Measurements from ENCODE around the gene GALNT3.

GALNT3 gene

DNA sequence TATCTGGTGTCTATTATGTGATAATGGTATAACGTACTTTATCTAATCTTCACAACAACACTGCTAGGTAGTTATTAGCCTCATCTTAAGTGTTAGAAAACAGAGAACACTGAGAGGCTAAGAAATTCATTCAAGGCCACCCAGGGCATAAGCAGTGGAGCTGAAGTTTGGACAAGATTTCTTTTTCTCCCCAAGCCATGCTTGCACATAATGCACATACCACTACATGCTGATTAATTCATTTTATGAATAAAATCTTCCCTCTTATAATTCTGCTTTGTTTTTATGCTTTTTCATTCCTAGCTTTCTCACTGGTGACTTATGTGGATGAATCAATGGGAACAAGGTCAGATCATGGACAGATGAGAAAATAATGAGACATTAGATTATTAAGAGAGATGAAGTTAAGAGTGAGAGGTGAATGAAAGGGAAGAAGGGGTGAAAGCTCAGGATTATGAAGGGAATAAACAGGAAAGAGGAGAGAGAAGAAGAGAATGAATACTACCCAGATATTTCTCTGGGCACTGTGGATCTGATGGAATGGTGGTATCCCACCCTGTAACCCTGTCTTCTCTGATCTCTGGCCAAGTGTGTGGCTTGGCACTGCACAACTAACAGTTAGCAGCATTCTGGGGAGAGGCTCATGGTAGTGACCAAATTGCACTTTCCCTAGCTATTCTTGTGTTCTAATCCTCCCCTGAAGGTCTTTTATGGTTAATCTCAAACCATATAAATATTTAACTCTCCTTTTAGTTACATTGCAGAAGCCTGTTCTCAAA lies 17.7 kb upstream of the GALNT3 start:
- no peaks in the 10 kb centered on the region for H3K27me3 Mint-ChIP-seq
- H3K9me3 Mint-ChIP-seq (ENCODE audit: low read depth): no peaks in the 10 kb centered on the region
- no peaks in the 10 kb centered on the region for H3K4me1 Mint-ChIP-seq (ENCODE audit: low read depth)
- no peak overlapping the region for H3K27ac Mint-ChIP-seq
- no peak overlapping the region for H3K4me3 Mint-ChIP-seq
- H3K36me3 Mint-ChIP-seq: peaks cover 12% of the 10 kb centered on the region

DNA sequence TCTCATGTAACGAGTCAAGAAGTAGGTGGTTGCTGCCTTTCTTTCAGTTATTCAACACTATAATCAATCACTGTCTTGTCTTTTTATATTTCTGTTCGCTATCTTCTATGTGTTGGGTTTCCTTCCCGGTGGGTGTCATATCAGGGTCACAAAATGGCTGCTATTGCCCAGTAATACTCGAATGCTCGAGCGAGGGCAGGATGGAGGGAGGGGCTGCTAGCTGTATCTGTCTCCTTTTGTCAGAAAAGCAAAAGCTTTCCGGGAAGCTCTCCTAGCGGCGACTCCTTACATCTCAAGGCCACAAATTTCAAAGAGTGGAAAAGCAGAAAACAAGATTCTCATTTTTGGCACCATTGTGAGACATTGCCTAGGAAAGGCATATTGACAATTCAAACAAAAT lies 16.4 kb upstream of the GALNT3 start:
- Mint-ChIP-seq H3K27ac (no peak overlapping the region), H3K36me3 (peaks cover 7% of the 10 kb centered on the region), H3K9me3 (ENCODE audit: low read depth) (no peaks in the 10 kb centered on the region), H3K27me3 (no peaks in the 10 kb centered on the region), H3K4me1 (ENCODE audit: low read depth) (no peaks in the 10 kb centered on the region), H3K4me3 (no peak overlapping the region)

DNA sequence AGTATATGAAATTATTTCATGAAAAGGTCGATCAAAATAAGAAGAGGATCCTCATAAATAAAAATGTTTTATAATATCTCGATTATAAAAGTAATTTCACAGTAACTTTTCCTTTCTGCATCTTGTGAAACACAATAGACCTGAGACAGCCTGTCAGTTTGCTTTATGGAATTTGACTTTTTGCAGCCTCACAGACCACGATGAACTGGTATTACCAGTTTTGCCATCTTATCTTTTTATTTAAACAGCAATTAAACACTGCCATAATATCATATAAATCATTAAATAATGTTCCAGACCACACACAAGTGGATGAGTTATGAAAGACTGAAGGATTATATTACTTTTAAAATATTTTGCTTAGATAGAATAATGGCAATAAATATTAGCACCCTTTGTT lies 10.7 kb upstream of the GALNT3 start:
- H3K27ac Mint-ChIP-seq: no peak overlapping the region
- H3K4me1 Mint-ChIP-seq (ENCODE audit: low read depth): no peaks in the 10 kb centered on the region
- H3K4me3 Mint-ChIP-seq: no peak overlapping the region
- H3K27me3 Mint-ChIP-seq: peaks cover 4% of the 10 kb centered on the region
- no peaks in the 10 kb centered on the region for H3K9me3 Mint-ChIP-seq (ENCODE audit: low read depth)
- peaks cover 11% of the 10 kb centered on the region for H3K36me3 Mint-ChIP-seq

DNA sequence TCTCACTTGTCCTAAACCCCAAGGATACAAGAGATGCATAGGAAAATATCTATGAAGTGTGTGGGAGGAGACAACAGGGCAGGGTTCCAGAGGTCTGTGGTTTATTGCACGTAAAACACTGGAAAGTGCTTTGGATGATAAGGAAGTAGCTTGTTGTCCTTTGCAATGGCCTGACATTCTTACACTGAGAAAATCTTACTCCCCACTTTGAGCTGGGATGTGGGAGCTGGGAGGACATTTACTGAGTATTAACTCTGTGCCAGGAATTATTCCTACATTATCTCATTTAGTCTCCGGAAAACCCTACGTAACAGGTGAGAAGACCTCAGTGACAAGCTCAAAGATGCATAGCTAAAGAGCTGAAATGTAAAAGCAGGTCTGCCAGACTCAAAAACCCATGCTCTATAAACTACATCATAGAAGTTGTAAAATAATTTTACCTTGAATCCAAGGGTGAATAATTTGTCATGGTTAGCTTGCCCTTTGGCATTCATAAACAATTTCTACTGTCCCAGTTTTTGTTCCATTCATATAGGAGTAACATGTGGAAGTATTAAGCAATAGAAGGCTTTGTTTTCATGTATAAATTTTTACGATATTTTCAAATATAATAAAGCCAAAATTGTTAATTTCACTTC lies 9.2 kb upstream of the GALNT3 start:
- no peak overlapping the region for H3K27ac Mint-ChIP-seq
- H3K4me3 Mint-ChIP-seq: no peak overlapping the region
- peaks cover 11% of the 10 kb centered on the region for H3K36me3 Mint-ChIP-seq
- no peaks in the 10 kb centered on the region for H3K4me1 Mint-ChIP-seq (ENCODE audit: low read depth)
- H3K9me3 Mint-ChIP-seq (ENCODE audit: low read depth): no peaks in the 10 kb centered on the region
- peaks cover 6% of the 10 kb centered on the region for H3K27me3 Mint-ChIP-seq

DNA sequence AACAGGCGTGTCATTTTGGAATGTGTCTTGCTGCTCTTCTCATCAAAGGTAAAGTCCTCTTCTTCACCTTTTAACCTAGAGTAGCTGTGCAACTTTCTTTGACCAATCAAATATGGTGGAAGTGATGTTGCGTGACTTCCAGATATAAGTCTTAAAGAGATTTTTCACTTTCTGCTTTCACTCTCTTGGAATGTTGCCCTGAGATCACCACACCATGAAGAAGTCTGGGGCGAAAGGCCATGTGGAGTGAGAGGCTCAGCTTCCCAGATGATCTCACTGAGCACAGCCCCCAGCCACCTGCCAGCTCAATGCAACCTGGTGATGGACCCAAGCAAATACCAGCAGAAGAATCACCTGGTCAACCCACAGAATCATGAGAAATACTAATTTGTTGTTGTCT lies 7.1 kb upstream of the GALNT3 start:
- H3K4me1 Mint-ChIP-seq (ENCODE audit: low read depth): no peaks in the 10 kb centered on the region
- H3K27ac Mint-ChIP-seq: no peak overlapping the region
- peaks cover 12% of the 10 kb centered on the region for H3K27me3 Mint-ChIP-seq
- H3K9me3 Mint-ChIP-seq (ENCODE audit: low read depth): no peaks in the 10 kb centered on the region
- peaks cover 7% of the 10 kb centered on the region for H3K36me3 Mint-ChIP-seq
- H3K4me3 Mint-ChIP-seq: no peak overlapping the region

DNA sequence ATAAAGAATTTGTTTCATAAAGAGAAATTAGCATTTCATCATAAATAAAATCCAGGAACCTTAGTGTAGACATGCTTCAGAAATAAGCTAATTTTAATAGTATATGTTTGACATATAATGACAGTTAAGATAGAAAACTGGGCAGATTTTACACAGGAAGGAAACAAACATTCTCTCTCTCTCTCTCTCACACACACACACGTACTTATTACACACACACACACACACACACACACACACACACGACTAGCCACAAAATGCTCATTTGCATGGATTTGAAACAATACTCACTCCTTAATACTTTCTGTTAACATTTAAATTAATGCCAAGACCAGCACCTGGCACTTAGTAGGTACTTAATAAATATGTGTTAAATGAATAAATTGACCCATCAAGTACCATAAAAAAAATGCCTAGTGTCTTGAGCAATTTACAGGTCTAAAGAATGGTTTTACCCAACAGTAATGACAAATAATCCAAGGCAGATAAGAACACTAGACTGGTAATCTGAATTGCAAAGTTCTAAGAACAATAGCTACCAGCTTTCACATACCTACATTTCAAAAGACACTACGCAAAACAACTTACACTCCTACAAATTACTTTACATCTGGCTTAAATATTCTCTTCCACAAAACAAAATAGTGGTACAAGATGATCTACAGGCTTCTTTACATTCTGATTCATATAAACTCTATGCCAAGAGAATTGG lies 2.9 kb upstream of the GALNT3 start:
- H3K4me1 Mint-ChIP-seq (ENCODE audit: low read depth): peaks cover 17% of the 10 kb centered on the region
- peaks cover 7% of the 10 kb centered on the region for H3K36me3 Mint-ChIP-seq
- H3K27me3 Mint-ChIP-seq: peaks cover 24% of the 10 kb centered on the region
- no peak overlapping the region for H3K27ac Mint-ChIP-seq
- no peak overlapping the region for H3K4me3 Mint-ChIP-seq
- H3K9me3 Mint-ChIP-seq (ENCODE audit: low read depth): no peaks in the 10 kb centered on the region

DNA sequence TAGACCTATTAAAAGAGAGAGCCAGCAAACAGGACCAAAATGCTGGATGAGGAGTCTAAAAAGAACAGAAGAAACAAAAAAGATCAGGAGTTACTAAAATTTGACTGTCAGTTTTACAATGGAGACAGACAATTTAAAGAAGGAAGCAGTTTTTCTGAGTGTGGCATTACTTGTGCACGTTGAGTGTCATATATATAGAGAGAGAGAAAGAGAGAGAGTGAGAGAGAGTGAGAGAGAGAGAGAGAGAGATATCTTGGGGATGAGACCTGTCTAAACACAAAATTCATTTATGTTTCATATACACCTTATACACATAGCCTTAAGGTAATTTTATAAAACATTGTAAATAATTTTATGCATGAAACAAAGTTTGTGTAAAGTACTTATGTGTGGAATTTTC lies 2.1 kb upstream of the GALNT3 start:
- H3K9me3 Mint-ChIP-seq (ENCODE audit: low read depth): no peaks in the 10 kb centered on the region
- peaks cover 29% of the 10 kb centered on the region for H3K27me3 Mint-ChIP-seq
- H3K4me1 Mint-ChIP-seq (ENCODE audit: low read depth): peaks cover 17% of the 10 kb centered on the region
- H3K27ac Mint-ChIP-seq: no peak overlapping the region
- peaks cover 5% of the 10 kb centered on the region for H3K36me3 Mint-ChIP-seq
- H3K4me3 Mint-ChIP-seq: no peak overlapping the region

DNA sequence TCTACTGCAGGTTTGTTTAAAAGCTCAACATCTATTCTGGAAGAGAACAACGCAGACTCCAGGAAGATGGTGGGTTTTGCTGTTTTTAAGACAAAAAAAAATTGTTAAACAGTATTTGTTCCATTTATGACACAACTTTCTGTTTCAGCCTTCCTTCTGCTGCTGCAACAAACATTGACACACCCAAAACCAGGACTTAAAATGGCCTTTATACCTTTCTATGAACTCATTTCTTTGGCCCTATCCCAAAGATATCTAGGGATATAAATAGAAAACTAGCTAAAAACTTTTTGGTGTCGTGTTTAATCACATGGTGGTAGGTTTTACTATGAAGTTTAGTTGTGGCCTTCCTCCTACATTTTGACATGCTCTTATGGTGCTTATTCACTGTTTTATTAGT lies 964 bp upstream of the GALNT3 start:
- peak overlapping the region; percentile 58 for H3K4me3 Mint-ChIP-seq
- H3K36me3 Mint-ChIP-seq: peaks cover 4% of the 10 kb centered on the region
- peaks cover 17% of the 10 kb centered on the region for H3K4me1 Mint-ChIP-seq (ENCODE audit: low read depth)
- peaks cover 28% of the 10 kb centered on the region for H3K27me3 Mint-ChIP-seq
- H3K27ac Mint-ChIP-seq: peak overlapping the region; percentile 36
- no peaks in the 10 kb centered on the region for H3K9me3 Mint-ChIP-seq (ENCODE audit: low read depth)

DNA sequence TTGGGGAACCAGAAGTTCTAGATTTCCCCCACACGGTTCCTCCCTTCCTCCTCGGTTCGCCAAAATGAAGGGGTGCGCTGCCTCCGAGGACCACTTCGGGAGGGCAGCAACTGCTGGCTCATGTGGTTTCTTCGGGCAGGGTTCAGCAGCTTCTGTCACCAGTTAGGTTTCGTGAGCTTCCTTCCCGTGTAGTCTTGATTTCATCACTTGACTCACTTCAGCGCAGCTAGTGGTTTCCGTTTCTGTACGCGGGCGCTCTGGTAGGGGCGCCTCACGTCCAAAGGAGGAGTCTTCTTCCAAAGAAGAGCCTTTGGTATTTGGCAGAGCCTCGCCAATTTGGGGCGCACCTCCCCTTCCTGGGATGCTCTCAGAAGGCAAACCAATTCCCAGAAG lies 485 bp upstream of the GALNT3 start:
- H3K9me3 Mint-ChIP-seq (ENCODE audit: low read depth): no peaks in the 10 kb centered on the region
- H3K27ac Mint-ChIP-seq: peak overlapping the region; percentile 47

DNA sequence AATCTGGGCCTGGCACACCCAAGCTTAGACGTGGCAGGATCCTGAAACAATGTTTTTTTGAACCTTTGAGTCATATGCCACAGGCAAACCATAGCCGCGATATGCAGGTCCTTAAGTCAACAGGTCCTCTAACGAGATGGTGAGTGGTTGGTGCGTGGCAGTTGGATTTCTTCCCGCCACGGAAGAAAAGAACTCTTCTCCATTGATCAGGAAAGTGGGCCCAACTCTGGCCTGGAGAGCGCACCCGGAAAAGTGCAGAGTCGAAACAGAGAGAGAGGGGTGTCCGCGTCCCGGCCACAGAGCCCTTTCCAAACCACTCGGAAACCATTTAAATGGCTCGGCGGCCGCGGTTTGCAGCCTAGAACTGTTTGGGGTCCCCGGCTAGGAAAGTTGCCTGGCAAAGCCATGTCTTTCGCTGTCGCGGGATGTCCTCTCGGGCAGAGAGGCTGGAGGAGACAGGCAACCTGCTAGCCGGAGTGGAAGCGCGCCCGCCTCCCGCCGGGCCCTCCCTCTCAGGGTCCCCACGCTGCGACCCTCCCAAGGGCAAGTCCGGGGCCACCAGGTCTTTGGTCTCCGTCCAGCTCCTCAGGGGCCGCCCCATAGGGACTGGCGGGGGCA lies 777 bp downstream of the GALNT3 start:
- Mint-ChIP-seq H3K27me3 (peaks cover 23% of the 10 kb centered on the region), H3K4me3 (peak overlapping the region; percentile 90), H3K36me3 (peaks cover 2% of the 10 kb centered on the region), H3K4me1 (ENCODE audit: low read depth) (peaks cover 17% of the 10 kb centered on the region), H3K27ac (no peak overlapping the region), H3K9me3 (ENCODE audit: low read depth) (no peaks in the 10 kb centered on the region)

More for the DNA sequence above, 485 bp upstream of the GALNT3 start:
- Mint-ChIP-seq H3K27me3 (peaks cover 23% of the 10 kb centered on the region), H3K4me1 (ENCODE audit: low read depth) (peaks cover 17% of the 10 kb centered on the region), H3K36me3 (peaks cover 2% of the 10 kb centered on the region), H3K4me3 (peak overlapping the region; percentile 89)

DNA sequence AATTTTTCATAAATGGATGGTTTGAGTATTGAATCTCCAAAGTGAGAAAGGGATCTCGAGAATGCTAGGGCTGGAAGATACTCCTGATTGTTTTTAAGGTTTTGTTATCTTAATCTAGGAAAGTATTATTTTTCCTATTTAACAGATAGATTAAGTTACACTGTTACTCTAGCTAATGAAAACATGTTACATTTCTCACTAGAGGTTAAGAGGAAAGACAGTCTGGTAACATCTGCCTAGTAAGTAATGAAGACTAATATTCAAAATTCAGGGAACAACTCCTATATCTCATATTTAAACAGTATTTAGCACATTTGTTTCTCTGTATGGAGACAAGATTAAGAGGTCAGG lies 2.0 kb downstream of the GALNT3 start:
- Mint-ChIP-seq H3K27ac (no peak overlapping the region), H3K4me3 (peak overlapping the region; percentile 4)

DNA sequence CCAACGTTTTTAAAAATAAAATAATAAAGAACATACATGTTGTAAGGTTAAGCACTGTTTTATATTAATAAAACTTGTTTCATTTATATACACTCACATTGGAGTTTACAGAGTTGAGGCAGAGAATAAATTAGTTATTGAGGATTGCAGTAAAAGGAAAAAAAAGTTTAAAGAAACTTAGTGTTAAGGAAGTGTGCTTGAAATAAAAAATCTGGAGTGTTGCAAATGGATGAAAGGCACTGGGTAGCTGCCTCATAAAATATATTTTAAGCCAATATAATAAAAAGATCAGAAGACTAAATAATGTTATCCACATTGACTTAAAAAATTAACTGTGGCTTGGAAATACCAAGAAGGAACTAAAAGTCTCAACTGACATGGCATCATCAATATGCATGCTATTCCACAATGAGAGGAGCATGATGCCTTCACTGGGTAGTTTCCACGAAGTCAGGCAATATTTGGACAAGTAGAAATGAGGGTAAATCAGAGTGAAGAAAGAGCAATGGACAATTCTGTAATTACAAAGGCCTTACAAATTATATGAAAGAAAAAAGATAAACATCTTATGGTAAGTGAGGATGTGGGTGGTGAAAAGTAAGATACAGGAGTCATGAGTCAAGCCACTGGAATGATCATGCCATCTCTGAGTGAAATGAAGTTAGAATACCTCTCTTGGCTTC lies 2.5 kb downstream of the GALNT3 start:
- Mint-ChIP-seq H3K9me3 (ENCODE audit: low read depth) (no peaks in the 10 kb centered on the region), H3K27ac (no peak overlapping the region), H3K36me3 (peaks cover 2% of the 10 kb centered on the region), H3K27me3 (peaks cover 17% of the 10 kb centered on the region), H3K4me3 (no peak overlapping the region), H3K4me1 (ENCODE audit: low read depth) (peaks cover 17% of the 10 kb centered on the region)

More for the DNA sequence above, 2.0 kb downstream of the GALNT3 start:
- Mint-ChIP-seq H3K36me3 (peaks cover 2% of the 10 kb centered on the region), H3K4me1 (ENCODE audit: low read depth) (peaks cover 17% of the 10 kb centered on the region), H3K9me3 (ENCODE audit: low read depth) (no peaks in the 10 kb centered on the region), H3K27me3 (peaks cover 20% of the 10 kb centered on the region)

DNA sequence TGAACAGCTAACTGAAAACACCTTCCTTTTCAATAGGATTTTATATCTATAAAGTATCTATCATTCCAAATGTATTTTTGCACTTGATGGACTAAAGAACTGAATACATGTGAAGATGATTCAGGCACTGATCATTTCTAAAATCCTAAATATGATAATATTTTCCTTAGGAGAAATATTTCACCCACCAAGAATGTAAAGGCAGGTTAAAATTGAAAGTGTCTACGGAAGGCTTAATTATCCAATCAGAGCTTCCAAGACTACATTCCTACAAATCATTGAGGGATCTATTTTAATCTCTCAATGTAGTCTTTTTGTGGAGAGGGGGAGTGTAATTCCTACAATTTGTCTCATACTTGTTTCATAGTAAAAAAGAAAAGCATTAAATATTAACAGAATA lies 3.6 kb downstream of the GALNT3 start:
- Mint-ChIP-seq H3K36me3 (peaks cover 2% of the 10 kb centered on the region), H3K27ac (no peak overlapping the region), H3K4me1 (ENCODE audit: low read depth) (peaks cover 17% of the 10 kb centered on the region), H3K9me3 (ENCODE audit: low read depth) (no peaks in the 10 kb centered on the region), H3K27me3 (peaks cover 14% of the 10 kb centered on the region), H3K4me3 (no peak overlapping the region)

DNA sequence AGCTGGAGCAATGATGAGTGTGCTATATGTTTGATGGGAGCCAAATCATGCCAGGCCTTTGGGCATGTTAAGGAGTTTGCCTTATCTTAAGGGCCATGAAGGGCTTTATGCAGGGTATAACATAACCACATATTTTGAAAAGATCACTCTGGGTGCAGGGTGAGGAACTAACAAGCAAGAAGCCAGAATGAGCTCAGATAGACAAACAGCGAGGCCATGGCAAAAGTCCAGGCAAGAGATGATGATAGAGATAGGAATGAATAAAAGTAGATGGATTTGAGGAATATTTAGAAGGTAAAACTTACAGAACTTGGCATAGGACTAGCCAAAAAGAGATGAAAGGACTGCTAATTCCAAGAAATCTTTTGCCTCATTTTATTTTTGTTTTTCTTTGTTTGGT lies 6.7 kb downstream of the GALNT3 start:
- Mint-ChIP-seq H3K27ac (no peak overlapping the region), H3K4me1 (ENCODE audit: low read depth) (peaks cover 1% of the 10 kb centered on the region), H3K27me3 (peaks cover 8% of the 10 kb centered on the region), H3K4me3 (no peak overlapping the region), H3K36me3 (peaks cover 13% of the 10 kb centered on the region), H3K9me3 (ENCODE audit: low read depth) (no peaks in the 10 kb centered on the region)
